ENCODE data around the gene PRUNE1.

DNA sequence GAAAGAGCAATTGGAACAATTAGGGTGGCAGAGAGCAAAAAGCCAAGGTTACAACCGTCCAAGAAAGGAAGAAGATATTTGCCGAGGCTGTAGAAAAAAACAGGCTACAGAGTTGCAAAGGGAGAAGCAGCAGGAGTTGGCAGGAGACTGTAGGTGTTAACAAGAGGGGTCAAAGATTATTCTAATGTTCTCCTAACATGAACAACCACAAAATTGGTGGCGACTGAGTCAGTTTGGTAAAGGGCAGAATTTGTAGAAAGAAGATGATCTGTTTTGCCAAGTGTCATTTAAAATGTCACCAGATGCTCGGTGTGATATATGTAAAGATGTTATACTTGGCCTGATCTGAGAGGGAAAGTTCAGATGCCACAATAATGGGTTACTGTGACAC is 401 bp upstream of the PRUNE1 start:
- TF ChIP-seq, protein P1, sequence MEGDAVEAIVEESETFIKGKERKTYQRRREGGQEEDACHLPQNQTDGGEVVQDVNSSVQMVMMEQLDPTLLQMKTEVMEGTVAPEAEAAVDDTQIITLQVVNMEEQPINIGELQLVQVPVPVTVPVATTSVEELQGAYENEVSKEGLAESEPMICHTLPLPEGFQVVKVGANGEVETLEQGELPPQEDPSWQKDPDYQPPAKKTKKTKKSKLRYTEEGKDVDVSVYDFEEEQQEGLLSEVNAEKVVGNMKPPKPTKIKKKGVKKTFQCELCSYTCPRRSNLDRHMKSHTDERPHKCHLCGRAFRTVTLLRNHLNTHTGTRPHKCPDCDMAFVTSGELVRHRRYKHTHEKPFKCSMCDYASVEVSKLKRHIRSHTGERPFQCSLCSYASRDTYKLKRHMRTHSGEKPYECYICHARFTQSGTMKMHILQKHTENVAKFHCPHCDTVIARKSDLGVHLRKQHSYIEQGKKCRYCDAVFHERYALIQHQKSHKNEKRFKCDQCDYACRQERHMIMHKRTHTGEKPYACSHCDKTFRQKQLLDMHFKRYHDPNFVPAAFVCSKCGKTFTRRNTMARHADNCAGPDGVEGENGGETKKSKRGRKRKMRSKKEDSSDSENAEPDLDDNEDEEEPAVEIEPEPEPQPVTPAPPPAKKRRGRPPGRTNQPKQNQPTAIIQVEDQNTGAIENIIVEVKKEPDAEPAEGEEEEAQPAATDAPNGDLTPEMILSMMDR (IDR thresholded peaks at IDR 0.05; ENCODE audit: poor library complexity, severe bottlenecking), result no peak
- TF ChIP-seq TAF1 (IDR thresholded peaks at IDR 0.05; ENCODE audit: low read depth), result no peak

All from neural cell (in vitro differentiated cells).